ENCODE measurements around the gene SPSB4.

- no peak for TF ChIP-seq CTCF (IDR thresholded peaks at IDR 0.05; ENCODE audit: insufficient read depth, low read length, poor library complexity, severe bottlenecking)
- no peak for TF ChIP-seq EZH2phosphoT487 (conservative IDR thresholded peaks at IDR 0.05; ENCODE audit: low read length)
These were observed at the start of gene SPSB4 for GRCh38 chr3:141050576-141051442.
